Bronchial smooth muscle cell (primary cell): ENCODE data around the gene BOLL. TPM values are rescaled to one million over a fixed set of nuclear protein-coding genes. Genes with fewer than 3 reads are reported as not detected.

ENCODE experiments used
- total RNA-seq: library from RNA; depleted of rRNA; stranded (reverse); fragments of >200 nt; gene quantifications from 2 replicates; pipeline ENCODE4 v1.2.1, GENCODE V29; 2014

Gene BOLL, protein sequence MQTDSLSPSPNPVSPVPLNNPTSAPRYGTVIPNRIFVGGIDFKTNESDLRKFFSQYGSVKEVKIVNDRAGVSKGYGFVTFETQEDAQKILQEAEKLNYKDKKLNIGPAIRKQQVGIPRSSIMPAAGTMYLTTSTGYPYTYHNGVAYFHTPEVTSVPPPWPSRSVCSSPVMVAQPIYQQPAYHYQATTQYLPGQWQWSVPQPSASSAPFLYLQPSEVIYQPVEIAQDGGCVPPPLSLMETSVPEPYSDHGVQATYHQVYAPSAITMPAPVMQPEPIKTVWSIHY
- not detected in 2 replicates for total RNA-seq

GRCh38 chr2:197784956-197785941 is at the start of gene BOLL:
Gene BOLL (minus strand): TSS chr2:197785319. CDS start chr2:197781850, 3,469 bp downstream.

DNA sequence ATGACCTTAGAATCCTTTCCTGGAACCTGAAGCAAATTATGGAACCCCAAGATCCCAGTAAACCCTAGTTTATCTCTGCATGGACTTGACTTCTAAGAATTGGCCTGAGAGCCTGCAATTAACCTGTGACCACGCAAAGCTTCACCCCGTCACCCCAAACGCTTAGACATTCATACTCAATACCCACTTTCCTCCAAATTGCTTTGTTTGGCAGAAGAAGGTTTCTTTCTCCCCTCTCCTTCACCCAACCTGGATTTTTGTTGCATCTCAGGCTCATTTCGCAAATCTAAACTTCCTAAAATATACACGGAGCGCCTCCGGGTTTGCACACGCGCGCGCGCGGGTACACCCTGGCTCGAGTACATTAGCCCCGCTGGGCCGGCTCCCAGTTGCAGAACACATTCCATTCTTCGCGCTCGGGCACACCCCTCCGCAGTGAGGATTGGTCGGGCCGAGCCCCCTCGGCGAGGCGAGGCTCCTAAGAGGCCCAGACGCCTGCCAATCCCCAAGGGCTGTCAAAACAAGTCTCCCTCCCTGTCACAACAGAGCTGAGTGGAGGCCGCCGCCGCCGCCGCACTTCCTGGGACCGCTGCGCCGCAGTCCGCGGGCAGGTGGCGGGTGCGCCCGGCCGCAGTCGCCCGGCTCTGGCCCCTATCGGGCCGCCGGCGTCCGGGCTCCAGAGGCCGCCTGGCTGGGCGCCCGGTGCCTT is 19.1 kb upstream of the BOLL start, which contains the start of gene PLCL1:
Gene PLCL1 (plus strand): TSS at position 545 of the 709 bp plus-strand sequence.

GRCh38 chr2:197705121-197705911 is 79.8 kb downstream of the BOLL start, which contains the start of gene MARS2:
Gene MARS2 (plus strand): TSS chr2:197705369. CDS start chr2:197705406, 37 bp downstream.

Other genes starting within 250 kb of the BOLL start
- gene RFTN2, start 109.7 kb downstream of the BOLL start, total RNA-seq: 3.6 and 15.1 TPM in 2 replicates
- 1.1 and 1.2 TPM in 2 replicates for gene MARS2, start 80.0 kb downstream of the BOLL start, total RNA-seq
- 0.60 and 3.0 TPM in 2 replicates for gene PLCL1, start 19.3 kb upstream of the BOLL start, total RNA-seq